Measurements from ENCODE around the gene CAMTA2.
A peak's percentile ranks its signal among the peaks of the same experiment; 100 is the strongest.

CAMTA2 gene

DNA sequence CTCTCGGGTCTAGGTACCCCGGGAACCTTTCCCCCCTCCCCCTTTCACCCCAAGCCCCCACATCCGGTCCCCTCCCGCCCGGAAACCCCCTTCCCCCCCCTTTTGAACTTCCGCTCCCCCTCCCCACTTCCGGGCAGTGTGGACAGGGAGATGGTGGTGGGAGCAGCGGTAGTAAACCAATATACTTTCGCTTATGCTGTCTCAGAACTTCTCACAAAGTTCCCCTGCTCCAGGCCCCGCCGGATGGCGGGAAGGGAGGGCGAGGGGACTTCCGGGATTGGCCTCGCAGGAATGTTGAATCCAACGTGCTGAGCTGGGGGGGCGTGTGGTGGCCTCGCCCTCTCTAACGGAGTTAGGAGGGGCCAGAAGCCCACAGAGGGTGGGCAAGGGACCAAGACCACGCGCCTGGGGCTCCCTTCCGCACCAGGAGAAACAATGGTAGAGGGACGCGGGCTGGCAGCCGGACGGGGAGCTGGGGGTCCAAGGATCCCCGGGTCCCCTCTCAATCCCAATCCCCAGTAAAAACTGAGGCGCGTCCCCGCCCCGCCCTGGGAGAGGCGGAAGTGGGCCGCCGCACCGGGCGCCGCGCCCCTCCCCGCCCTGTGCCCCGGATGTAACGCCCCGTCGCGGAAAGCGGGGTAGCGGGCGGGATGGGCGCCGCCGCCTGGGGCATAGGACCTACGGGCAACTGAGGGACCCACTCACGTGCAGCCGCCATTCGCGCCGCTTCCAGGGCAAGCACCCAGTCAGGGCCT lies 39.9 kb downstream of the CAMTA2 start:
- peak overlapping the region; percentile 90 for H3K4me3 ChIP-seq (ENCODE audit: control insufficient read depth, low read depth, low read length)
- peak; percentile 39 for DNase-seq (ENCODE audit: low read depth)
- no peak for TF ChIP-seq CTCF (conservative IDR thresholded peaks at IDR 0.05; ENCODE audit: control insufficient read depth, insufficient read depth, low read depth, low read length)

DNA sequence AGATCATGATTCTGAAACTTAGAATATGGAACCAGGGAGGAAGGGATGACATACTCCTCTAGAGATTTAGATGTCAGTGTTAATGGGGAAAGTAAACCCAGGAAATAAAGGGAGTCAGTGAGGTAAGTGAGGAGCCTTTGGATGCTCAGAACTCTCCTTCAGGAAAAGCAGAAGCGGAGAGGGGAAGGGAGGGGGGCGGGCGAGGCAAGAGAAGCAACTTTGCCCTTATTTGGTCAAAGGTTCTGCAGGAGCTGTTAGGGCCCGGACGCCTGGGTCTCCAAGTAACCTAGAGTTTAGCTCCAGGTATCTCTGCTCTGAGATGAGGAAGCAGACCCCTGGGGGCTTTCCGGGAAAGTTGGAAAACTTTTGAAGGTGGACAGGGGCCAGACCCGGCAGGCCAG lies 40.5 kb downstream of the CAMTA2 start:
- DNase-seq (ENCODE audit: low read depth), result no peak
- no peak for TF ChIP-seq CTCF (conservative IDR thresholded peaks at IDR 0.05; ENCODE audit: control insufficient read depth, insufficient read depth, low read depth, low read length)

GRCh38 chr17:4946312-4946976 lies 41.0 kb downstream of the CAMTA2 start:
- peak overlapping the region; percentile 90 for H3K4me3 ChIP-seq (ENCODE audit: control insufficient read depth, low read depth, low read length)
- no peak for TF ChIP-seq CTCF (conservative IDR thresholded peaks at IDR 0.05; ENCODE audit: control insufficient read depth, insufficient read depth, low read depth, low read length)
- DNase-seq (ENCODE audit: low read depth), result no peak

More for the DNA sequence above, 40.5 kb downstream of the CAMTA2 start:
- H3K4me3 ChIP-seq (ENCODE audit: control insufficient read depth, low read depth, low read length), result peak overlapping the region; percentile 90

GRCh38 chr17:4945944-4946280 lies 41.6 kb downstream of the CAMTA2 start:
- no peak for DNase-seq (ENCODE audit: low read depth)
- TF ChIP-seq CTCF (conservative IDR thresholded peaks at IDR 0.05; ENCODE audit: control insufficient read depth, insufficient read depth, low read depth, low read length), result no peak
- peak overlapping the region; percentile 90 for H3K4me3 ChIP-seq (ENCODE audit: control insufficient read depth, low read depth, low read length)

DNA sequence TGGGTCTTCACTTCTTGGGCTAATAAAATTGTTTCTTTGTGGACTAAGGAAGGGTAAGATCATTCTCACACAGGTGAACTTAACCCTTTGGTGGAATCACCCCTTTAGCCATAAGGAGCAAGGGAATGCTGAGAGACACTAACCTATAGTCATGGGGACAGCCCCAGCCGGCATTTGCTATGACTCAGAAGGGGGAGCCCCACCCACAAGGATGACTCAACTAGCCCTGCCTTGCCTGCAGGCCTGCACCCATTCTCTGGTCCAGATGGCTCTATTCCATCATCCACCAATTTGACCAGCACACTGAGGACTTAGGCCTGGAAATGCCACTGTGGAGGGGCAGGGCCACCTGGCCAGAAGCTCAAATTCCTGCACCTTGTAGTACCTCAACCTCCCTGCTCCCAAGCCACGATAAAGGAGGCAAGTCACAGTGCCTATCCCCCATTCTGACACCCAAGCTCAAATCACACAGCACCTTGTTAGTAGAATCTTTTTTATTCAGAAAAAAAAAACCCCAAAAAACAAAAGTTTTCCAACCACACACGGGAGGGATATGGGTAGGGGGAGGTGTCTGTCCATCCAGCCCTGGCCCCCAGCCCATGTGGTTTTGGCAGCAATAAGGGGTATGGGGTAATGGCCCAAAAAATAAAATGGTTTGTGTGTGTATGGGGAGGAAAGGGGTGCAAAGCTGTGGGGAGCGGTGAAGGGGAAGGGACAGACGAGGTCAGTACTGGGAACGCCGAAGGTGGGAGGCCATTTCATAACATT lies 42.1 kb downstream of the CAMTA2 start:
- DNase-seq (ENCODE audit: low read depth), result peak; percentile 94
- peak overlapping the region; percentile 90 for H3K4me3 ChIP-seq (ENCODE audit: control insufficient read depth, low read depth, low read length)
- TF ChIP-seq CTCF (conservative IDR thresholded peaks at IDR 0.05; ENCODE audit: control insufficient read depth, insufficient read depth, low read depth, low read length), result no peak

- DNase-seq (ENCODE audit: low read depth), result no peak
- H3K4me3 ChIP-seq (ENCODE audit: control insufficient read depth, low read depth, low read length), result peak overlapping the region; percentile 15
- no peak for TF ChIP-seq CTCF (conservative IDR thresholded peaks at IDR 0.05; ENCODE audit: control insufficient read depth, insufficient read depth, low read depth, low read length)
These were observed 42.8 kb downstream of the CAMTA2 start for GRCh38 chr17:4944554-4945175.

All from fibroblast of mammary gland (primary cell).